Measurements from ENCODE around the gene DTL. TPM values are rescaled to one million over a fixed set of nuclear protein-coding genes. Genes with fewer than 3 reads are reported as not detected.

The DTL gene
- 70.1 and 73.0 TPM in 2 replicates for total RNA-seq (2021)
- long read RNA-seq, full-length matches to known transcripts: 287 of 342 reads
- long read RNA-seq, partial matches to known transcripts: 28 of 342 reads
- long read RNA-seq, other reads (novel, unspliced or antisense): 27 of 342 reads

DNA sequence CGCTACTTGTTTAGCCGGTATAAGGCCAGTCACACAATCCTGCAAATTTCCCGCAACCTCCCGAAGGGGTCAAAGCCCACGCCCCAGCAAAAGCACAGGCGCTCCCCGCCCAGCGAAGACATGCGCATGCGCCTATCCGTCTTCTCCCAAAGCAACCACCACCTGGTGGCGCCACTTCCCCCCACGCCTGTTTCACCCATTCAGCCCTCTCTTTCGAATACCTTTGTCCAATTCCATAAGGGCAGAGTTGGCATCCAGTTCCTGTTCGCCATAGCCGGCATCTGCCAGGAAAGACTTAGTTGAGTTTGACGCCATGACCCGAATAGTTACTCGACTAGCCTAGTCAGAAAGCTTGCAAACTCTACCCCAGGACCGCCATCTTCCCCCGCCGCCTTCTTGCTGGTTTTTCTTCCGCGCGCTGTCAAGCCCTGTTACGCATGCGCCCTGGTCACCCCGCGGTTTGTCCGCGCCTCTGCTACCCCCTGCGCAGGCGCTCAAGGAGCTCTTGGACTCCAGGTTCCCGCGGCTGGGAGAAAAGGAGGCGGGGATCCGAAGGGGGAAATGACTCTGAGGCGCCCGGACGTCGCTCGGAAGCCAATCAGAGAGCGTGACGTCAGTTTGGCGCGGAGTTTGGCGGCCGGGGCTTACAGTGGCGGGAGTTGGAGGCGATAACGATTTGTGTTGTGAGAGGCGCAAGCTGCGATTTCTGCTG, at the start of gene DTL, which contains the start of gene INTS7:
Gene DTL (plus strand): TSS at position 626 of the 712 bp plus-strand sequence. CDS start 143 bp downstream, outside the sequence.
Gene INTS7 (minus strand): TSS at position 435 of the 712 bp plus-strand sequence. CDS start 120 bp downstream, at position 315.
- no peak within 1 kb of the TSS for H2BK12ac ChIP-seq (ENCODE audit: insufficient read length, low read depth, low read length)
- peak; percentile 99 for TF ChIP-seq CTCF (conservative IDR thresholded peaks at IDR 0.05)
- H3K79me1 ChIP-seq (ENCODE audit: insufficient read depth, low read depth, low read length, poor library complexity, severe bottlenecking): no peaks in the 10 kb centered on the region
- peaks cover 0 to 3% of the 10 kb centered on the region in 2 experiments; a peak in 1 of 5 replicates for H3K9me3 Mint-ChIP-seq
- H3K27ac ChIP-seq (ENCODE audit: insufficient read length, low read depth, low read length): peak within 1 kb of the TSS; percentile 62
- peak within 1 kb of the TSS; percentile 97 for H3K14ac ChIP-seq (ENCODE audit: insufficient read depth, low read length)
- peak within 1 kb of the TSS; percentile 95 for H3K18ac ChIP-seq (ENCODE audit: insufficient read length, low read depth, low read length)
- no peaks in the 10 kb centered on the region for H3K27me3 ChIP-seq (ENCODE audit: insufficient read depth, low read length)
- H2BK120ac ChIP-seq (ENCODE audit: low read depth, low read length, poor library complexity, severe bottlenecking): no peak within 1 kb of the TSS
- H2BK20ac ChIP-seq (ENCODE audit: low read depth, low read length, poor library complexity, severe bottlenecking): no peak within 1 kb of the TSS
- no peaks in the 10 kb centered on the region for H4K20me1 ChIP-seq (ENCODE audit: control insufficient read depth, insufficient read depth, insufficient read length)
- no CpG with 5 or more reads among the region's 53 CpGs for WGBS (ENCODE audit: extremely low coverage, insufficient read length, low lambda C conversion rate)
- peak within 1 kb of the TSS; percentile 88 for H4K5ac ChIP-seq (ENCODE audit: insufficient read length, low read depth, low read length)
- H2BK5ac ChIP-seq (ENCODE audit: insufficient read length, low read length): peak within 1 kb of the TSS; percentile 91
- H3K4ac ChIP-seq (ENCODE audit: low read depth, low read length): no peak within 1 kb of the TSS; the same call in 1 of the 2 replicates
- peak within 1 kb of the TSS; percentile 97 to 98 for H3K4me3 Mint-ChIP-seq
- peak within 1 kb of the TSS; percentile 83 for H3K56ac ChIP-seq (ENCODE audit: insufficient read length, low read depth, low read length)
- H3K23ac ChIP-seq (ENCODE audit: insufficient read length, low read depth, low read length): no peak within 1 kb of the TSS
- H4K8ac ChIP-seq (replicated peaks; ENCODE audit: insufficient read length, low read depth, low read length): no peak within 1 kb of the TSS
- peak within 1 kb of the TSS; percentile 99 to 100 (median 100) for H3K27ac Mint-ChIP-seq
- DNase-seq: peak; percentile 99
- no peaks in the 10 kb centered on the region for H3K4me1 ChIP-seq (ENCODE audit: insufficient read depth, low read length)
- H2BK15ac ChIP-seq (ENCODE audit: low read depth, low read length): no peak within 1 kb of the TSS
- H3K23me2 ChIP-seq (ENCODE audit: insufficient read length, low read depth, low read length, poor library complexity, severe bottlenecking): peaks cover 5% of the 10 kb centered on the region
- no peaks in the 10 kb centered on the region for H3K9me3 ChIP-seq (ENCODE audit: control insufficient read depth, low read depth, low read length)
- H3K4me1 Mint-ChIP-seq: peaks cover 28 to 32% of the 10 kb centered on the region in 2 experiments
- H2AFZ ChIP-seq (ENCODE audit: low read length): peak within 1 kb of the TSS; percentile 66
- H3K36me3 Mint-ChIP-seq (ENCODE audit: insufficient read depth in 1 of 3, low read depth in 3 of 3): peaks cover 14 to 25% (median 20%) of the 10 kb centered on the region in 3 experiments
- H3K27me3 Mint-ChIP-seq (ENCODE audit: low read depth): no peaks in the 10 kb centered on the region
- H2AK5ac ChIP-seq (ENCODE audit: insufficient read length, low read length): no peak within 1 kb of the TSS
- H3K79me2 ChIP-seq (ENCODE audit: insufficient read depth, low read length): peaks cover 21% of the 10 kb centered on the region
- H3K9ac ChIP-seq (ENCODE audit: extremely low read depth, insufficient read length, low read length): peak within 1 kb of the TSS; percentile 100
- peak within 1 kb of the TSS; percentile 79 for H3K4me2 ChIP-seq (ENCODE audit: insufficient read depth, insufficient read length, low read length)
- no peak within 1 kb of the TSS for H4K91ac ChIP-seq (ENCODE audit: insufficient read length, low read depth, low read length)
- H3T11ph ChIP-seq (ENCODE audit: low read length): no peak within 1 kb of the TSS

Data from H9 (cell line).